Brain pericyte (primary cell): ENCODE results near the gene CRYL1.
"Not testable (repeated sequence)": the region's sequence is repeated elsewhere in the genome, so short reads cannot be mapped to it uniquely, and the experiment has no call there.

Experiments used
- DNase-seq: peaks from one replicate; pipeline ENCODE4 v3.0.0-alpha.2; 2012; ENCODE audit warnings: low read depth, low spot score

The CRYL1 gene

GRCh38 chr13:20456737-20457136 is 68.9 kb downstream of the CRYL1 start:
- DNase-seq, result no peak

GRCh38 chr13:20451397-20451796 is 74.3 kb downstream of the CRYL1 start:
- DNase-seq, result no peak

- no peak for DNase-seq
These were observed 77.2 kb downstream of the CRYL1 start for GRCh38 chr13:20448470-20448869.

GRCh38 chr13:20446900-20447299 is 78.8 kb downstream of the CRYL1 start:
- DNase-seq, result no peak

DNA sequence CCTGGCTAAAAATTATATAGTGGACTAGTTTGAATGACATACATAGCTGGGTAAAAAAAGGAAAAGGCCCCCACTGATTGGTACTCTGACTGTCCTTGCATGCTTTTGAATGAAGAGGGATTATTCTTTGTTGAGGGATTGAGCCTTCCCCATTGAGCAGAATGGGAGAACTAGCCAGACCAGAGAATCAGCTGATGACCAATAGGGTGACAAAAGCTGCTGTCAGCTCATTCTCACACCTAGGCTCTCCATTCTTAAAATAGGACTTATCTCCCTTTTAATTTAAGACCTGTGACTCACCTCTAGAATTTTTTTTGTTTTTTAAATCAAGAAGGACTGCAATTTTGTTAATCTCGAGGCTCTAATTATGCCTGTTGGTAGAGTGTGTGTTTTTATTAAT is 79.3 kb downstream of the CRYL1 start:
- DNase-seq, result no peak

- no peak for DNase-seq
These were observed 82.8 kb downstream of the CRYL1 start for GRCh38 chr13:20442798-20443381.

- DNase-seq, result no peak
These were observed 83.3 kb downstream of the CRYL1 start for GRCh38 chr13:20442375-20442774.

GRCh38 chr13:20441879-20442278 is 83.8 kb downstream of the CRYL1 start:
- no peak for DNase-seq

DNA sequence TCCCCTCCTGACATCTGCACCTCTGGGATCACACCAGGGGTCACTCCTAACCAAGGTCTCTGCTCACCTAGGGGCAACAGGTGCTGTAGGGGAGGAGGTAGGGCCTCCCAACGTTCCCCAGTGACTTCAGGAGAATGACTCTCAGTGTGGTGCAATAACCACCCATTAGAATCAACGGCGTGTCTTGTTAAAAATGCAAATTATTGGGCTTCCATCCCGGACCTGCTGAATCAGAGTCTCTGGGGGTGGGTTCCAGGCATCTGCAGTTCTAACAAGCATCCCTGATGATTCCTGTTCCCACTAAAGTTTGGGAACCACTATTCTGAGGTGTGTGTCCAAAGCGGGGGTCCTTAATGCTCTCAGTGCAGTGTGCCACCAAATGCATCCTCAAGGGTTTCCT is 84.6 kb downstream of the CRYL1 start:
- no peak for DNase-seq

GRCh38 chr13:20439261-20439660 is 86.4 kb downstream of the CRYL1 start:
- no peak for DNase-seq

DNA sequence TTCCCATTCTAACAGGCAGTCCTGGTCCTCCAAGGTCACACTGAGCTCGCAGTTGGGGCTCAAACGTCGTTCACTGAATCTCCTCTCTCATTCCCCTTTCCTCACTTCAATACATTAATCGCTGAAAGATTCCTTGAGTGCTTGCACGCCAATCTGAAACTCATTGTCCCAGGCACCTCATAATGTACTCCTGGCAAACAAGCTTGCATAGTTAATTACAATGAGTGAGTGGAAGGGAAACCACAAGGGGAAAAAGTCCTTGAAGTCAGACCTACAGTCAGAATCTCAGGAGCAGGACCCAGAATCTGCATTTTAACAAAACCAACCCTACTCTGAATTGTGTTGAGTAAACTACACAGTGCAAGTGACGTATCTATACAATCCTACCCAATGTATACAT is 86.9 kb downstream of the CRYL1 start:
- no peak for DNase-seq

DNA sequence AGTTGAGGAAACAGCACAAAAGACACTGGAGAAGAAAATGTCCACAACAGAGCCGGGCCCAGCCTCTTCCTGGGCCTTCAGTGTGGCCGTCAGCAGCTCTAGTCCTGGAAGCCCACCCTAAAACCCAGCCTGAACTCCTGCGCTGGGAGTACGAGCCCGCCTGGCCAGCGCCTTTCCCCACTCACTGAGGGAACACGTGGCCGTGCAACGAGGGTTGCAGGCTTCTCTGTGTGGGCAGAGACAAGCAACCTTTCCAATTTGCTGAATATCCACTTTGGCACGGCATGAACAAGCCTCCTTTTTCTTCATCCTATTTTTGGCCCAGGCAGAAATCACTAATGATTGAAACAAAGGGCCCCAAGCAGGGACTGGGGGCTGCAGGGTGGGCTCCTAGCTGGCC is 89.2 kb downstream of the CRYL1 start:
- no peak for DNase-seq

DNA sequence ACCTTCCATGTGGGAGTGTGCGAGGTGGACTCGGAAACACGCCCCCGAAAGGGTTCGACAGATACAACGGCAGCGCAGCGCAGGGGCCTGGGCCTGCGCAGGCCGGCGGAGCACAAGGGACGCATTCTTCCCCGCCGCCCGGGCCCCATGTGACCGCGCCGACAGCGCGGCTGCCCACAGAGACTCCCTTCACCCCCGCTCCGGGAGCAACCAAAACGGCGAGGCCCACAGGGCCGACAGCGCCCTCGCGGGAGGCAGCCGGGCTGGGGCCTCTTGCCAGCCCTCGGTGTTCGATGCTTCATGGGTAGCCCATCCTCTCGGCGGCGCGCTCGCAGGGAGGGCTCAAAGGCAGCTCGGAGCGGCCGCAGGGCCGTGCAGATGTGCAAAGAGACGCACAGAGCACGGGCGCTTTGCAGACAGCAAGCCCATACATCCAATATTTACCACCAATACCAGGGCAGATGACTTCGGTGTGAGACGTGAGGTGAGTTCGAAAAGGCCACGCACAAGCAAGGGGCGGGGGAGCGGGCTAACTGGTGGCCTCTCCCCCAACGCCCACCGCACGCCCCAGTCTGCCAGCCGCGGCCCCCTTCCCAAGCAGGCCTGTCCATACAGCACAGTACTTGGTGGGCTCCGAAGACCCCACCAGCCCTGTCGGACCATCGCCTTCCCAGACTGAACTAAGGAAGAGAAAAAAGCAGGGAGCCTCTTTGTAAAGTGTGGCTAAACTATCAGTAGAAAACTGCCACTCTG is 89.9 kb downstream of the CRYL1 start:
- no peak for DNase-seq

- DNase-seq, result not testable (repeated sequence)
These were observed 91.4 kb downstream of the CRYL1 start for GRCh38 chr13:20434210-20434609.

- no peak for DNase-seq
These were observed 93.8 kb downstream of the CRYL1 start for GRCh38 chr13:20431687-20432384.

DNA sequence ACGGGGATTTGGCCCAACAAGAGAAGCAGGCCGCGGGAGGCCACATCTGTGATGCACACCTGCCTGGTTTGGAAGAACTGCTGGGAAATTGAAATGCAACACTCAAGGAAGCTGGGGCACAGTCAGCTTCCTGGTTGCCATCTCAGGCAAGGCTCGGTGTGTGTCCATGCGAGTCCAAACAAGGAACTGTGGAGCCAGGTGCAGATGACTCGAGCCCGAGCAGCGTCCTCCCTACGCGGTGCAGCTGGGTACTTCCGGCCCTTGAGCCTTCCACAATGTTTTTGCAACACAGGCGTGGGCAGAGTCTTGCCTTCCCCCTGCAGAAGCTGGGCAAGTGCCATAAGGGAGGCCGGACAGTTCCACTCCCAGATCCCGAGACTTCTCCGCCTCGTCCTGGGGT is 94.6 kb downstream of the CRYL1 start:
- no peak for DNase-seq

GRCh38 chr13:20430296-20430695 is 95.4 kb downstream of the CRYL1 start:
- no peak for DNase-seq

DNA sequence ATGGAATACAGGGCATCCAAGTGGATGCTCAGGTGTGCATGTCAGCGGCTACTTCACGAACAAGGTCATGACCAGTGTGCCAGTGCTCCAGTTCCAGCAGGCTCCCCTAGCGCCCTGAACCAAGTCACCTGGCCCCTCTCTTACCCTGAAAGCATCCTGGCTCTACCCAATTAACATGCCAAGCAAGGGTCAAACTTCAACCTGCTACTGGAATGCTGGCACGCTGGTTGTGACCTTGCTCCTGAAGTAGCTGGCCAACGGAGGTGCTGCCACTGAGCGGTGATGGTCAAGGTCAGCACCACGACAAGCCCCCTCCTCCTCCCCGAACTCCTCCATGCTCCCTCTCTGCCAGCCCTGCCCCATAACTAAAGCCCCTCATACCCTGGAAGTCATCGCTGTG is 96.0 kb downstream of the CRYL1 start:
- no peak for DNase-seq

GRCh38 chr13:20428666-20429644 is 96.7 kb downstream of the CRYL1 start:
- no peak for DNase-seq

DNA sequence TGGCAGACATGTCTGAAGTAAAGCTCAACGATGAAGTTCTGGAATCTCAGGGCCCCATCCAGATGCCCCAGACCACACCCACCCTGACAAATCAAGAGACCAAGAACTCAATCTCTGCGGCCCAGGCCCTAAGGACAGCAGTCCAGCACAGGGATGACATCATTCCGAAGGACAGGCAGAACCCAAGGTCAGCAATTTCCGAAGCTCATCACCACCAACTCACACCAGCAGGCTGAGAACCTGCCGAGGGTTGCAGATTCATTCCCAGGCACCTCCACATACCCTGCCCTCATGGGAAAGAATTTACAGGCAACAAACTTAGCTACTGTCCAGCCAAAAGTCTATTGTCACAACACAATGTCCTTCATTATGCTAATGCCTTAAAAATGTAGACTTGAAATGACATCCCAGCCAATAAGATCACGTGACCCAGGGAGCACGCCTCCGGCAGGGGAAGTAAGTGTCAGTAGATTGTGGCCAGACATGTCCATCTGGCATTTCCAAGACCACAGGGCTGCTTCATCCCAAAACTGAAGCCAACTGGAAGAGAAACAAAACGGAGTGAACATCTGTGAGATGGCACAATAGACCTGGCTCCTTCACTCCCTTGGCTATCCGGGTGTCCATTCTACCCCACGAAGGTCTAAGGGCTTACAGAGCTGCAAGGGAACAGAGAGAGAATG is 98.8 kb downstream of the CRYL1 start:
- DNase-seq, result no peak

DNA sequence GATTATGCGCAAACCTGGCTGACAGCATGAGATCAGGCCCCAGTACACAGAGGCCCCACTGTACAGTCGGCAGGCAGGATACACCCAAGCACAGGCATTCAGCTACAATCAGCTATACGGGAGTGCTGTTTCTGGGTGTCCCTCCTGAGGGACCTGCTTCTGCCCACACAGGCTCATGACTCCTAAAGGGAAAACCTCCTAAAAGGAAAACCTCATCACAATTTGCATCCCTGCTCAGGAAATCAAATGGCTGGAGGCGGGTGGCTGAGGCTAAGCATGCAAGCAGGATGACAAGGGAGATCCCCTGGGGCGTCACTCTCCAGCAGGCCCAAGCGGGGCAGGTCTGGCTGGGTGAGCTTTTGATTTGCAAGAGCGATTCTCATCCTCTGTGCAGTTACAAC is 99.8 kb downstream of the CRYL1 start:
- no peak for DNase-seq
